ENCODE results near the gene MEIS2.

MEIS2 gene

GRCh38 chr15:37097144-37097919, 3.0 kb downstream of the MEIS2 start:
- DNase-seq: no peak

- no peak for DNase-seq
Measured at GRCh38 chr15:37096558-37097143, 3.7 kb downstream of the MEIS2 start.

GRCh38 chr15:37095770-37096557, 4.4 kb downstream of the MEIS2 start:
- DNase-seq: no peak

GRCh38 chr15:37094915-37095711, 5.2 kb downstream of the MEIS2 start:
- DNase-seq: no peak

- no peak for DNase-seq
Measured at GRCh38 chr15:37094333-37094914, 5.9 kb downstream of the MEIS2 start.

- no peak for DNase-seq
Measured at GRCh38 chr15:37093480-37094332, 6.6 kb downstream of the MEIS2 start.

- no peak for DNase-seq
Measured at GRCh38 chr15:37090543-37091175, 9.7 kb downstream of the MEIS2 start.

- no peak for DNase-seq
Measured at GRCh38 chr15:37088436-37088835, 11.9 kb downstream of the MEIS2 start.

- no peak for DNase-seq
Measured at GRCh38 chr15:37087131-37087588, 13.2 kb downstream of the MEIS2 start.

- no peak for DNase-seq
Measured at GRCh38 chr15:37086521-37086920, 13.8 kb downstream of the MEIS2 start.

- no peak for DNase-seq
Measured at GRCh38 chr15:37086120-37086519, 14.2 kb downstream of the MEIS2 start.

- DNase-seq: no peak
Measured at GRCh38 chr15:37084602-37085001, 15.7 kb downstream of the MEIS2 start.

GRCh38 chr15:37083610-37084009, 16.7 kb downstream of the MEIS2 start:
- DNase-seq: no peak

- DNase-seq: no peak
Measured at GRCh38 chr15:37081983-37082382, 18.4 kb downstream of the MEIS2 start.

- no peak for DNase-seq
Measured at GRCh38 chr15:37080261-37080921, 20.0 kb downstream of the MEIS2 start.

GRCh38 chr15:37079726-37080125, 20.6 kb downstream of the MEIS2 start:
- DNase-seq: no peak

GRCh38 chr15:37078566-37078965, 21.8 kb downstream of the MEIS2 start:
- DNase-seq: no peak

GRCh38 chr15:37077623-37078351, 22.6 kb downstream of the MEIS2 start:
- DNase-seq: no peak

- no peak for DNase-seq
Measured at GRCh38 chr15:37076543-37076942, 23.8 kb downstream of the MEIS2 start.

GRCh38 chr15:37075777-37076176, 24.6 kb downstream of the MEIS2 start:
- DNase-seq: no peak
